HUES6 (cell line): ENCODE results near the gene ADAMTS13.
"Not testable (repeated sequence)": the region's sequence is repeated elsewhere in the genome, so short reads cannot be mapped to it uniquely, and the experiment has no call there.

Experiments used
- H3K27ac ChIP-seq: 2 replicates; pipeline ENCODE4 v1.7.0; 2013; ENCODE audit warnings: low read depth, mild to moderate bottlenecking, low read length, inconsistent platforms
- H3K27me3 ChIP-seq: 2 replicates; pipeline ENCODE4 v1.6.1; 2013; ENCODE audit warnings: low read length; ENCODE audit not compliant: control insufficient read depth, insufficient read depth
- H3K36me3 ChIP-seq: 2 replicates; pipeline ENCODE4 v1.6.1; 2013; ENCODE audit warnings: low read length; ENCODE audit not compliant: control insufficient read depth, insufficient read depth
- H3K4me1 ChIP-seq: 2 replicates; pipeline ENCODE4 v1.6.1; 2013; ENCODE audit warnings: low read length; ENCODE audit not compliant: control insufficient read depth, insufficient read depth
- H3K4me3 ChIP-seq: 2 replicates; pipeline ENCODE4 v1.5.1; 2013; ENCODE audit warnings: low read depth, low read length
- H3K9ac ChIP-seq: one replicate; pipeline ENCODE4 v1.6.1; 2013; ENCODE audit warnings: mild to moderate bottlenecking, low read length
- H3K9me3 ChIP-seq: 2 replicates; pipeline ENCODE4 v1.6.1; 2013; ENCODE audit warnings: low read depth, low read length; ENCODE audit not compliant: control insufficient read depth, insufficient read depth

Gene ADAMTS13

GRCh38 chr9:133382507-133383141 is 39.5 kb upstream of the ADAMTS13 start:
- H3K9me3 ChIP-seq = peaks cover 11% of the 10 kb centered on the region; the same call in 1 of the 2 replicates
- H3K27ac ChIP-seq = no peak overlapping the region
- no peak overlapping the region for H3K9ac ChIP-seq
- 0 out of 2 replicates have a peak, but pooled peaks cover 3% of the 10 kb centered on the region for H3K27me3 ChIP-seq
- H3K36me3 ChIP-seq = no peaks in the 10 kb centered on the region
- no peak overlapping the region for H3K4me3 ChIP-seq
- peaks cover 3% of the 10 kb centered on the region; the same call in 1 of the 2 replicates for H3K4me1 ChIP-seq

GRCh38 chr9:133383438-133383837 is 38.7 kb upstream of the ADAMTS13 start:
- 0 out of 2 replicates have a peak, but pooled peaks cover under 1% of the 10 kb centered on the region for H3K27me3 ChIP-seq
- H3K4me1 ChIP-seq = no peaks in the 10 kb centered on the region; the same call in 1 of the 2 replicates
- no peaks in the 10 kb centered on the region for H3K36me3 ChIP-seq
- H3K4me3 ChIP-seq = no peak overlapping the region
- peaks cover 11% of the 10 kb centered on the region; the same call in 1 of the 2 replicates for H3K9me3 ChIP-seq
- no peak overlapping the region for H3K27ac ChIP-seq
- no peak overlapping the region for H3K9ac ChIP-seq

GRCh38 chr9:133384736-133385321 is 37.3 kb upstream of the ADAMTS13 start:
- no peaks in the 10 kb centered on the region for H3K27me3 ChIP-seq
- no peak overlapping the region for H3K9ac ChIP-seq
- H3K36me3 ChIP-seq = no peaks in the 10 kb centered on the region
- peaks cover 11% of the 10 kb centered on the region; the same call in 1 of the 2 replicates for H3K9me3 ChIP-seq
- no peaks in the 10 kb centered on the region for H3K4me1 ChIP-seq
- H3K4me3 ChIP-seq = no peak overlapping the region
- no peak overlapping the region for H3K27ac ChIP-seq

GRCh38 chr9:133385452-133385851 is 36.7 kb upstream of the ADAMTS13 start:
- Histone ChIP-seq H3K9me3 (peaks cover 15% of the 10 kb centered on the region), H3K4me3 (no peak overlapping the region), H3K4me1 (no peaks in the 10 kb centered on the region), H3K36me3 (no peaks in the 10 kb centered on the region), H3K27me3 (no peaks in the 10 kb centered on the region), H3K27ac (no peak overlapping the region), H3K9ac (no peak overlapping the region)

- Histone ChIP-seq H3K4me3 (no peak overlapping the region), H3K27me3 (no peaks in the 10 kb centered on the region), H3K4me1 (no peaks in the 10 kb centered on the region), H3K9ac (no peak overlapping the region), H3K36me3 (no peaks in the 10 kb centered on the region), H3K27ac (no peak overlapping the region), H3K9me3 (peaks cover 18% of the 10 kb centered on the region)
Observed at GRCh38 chr9:133386338-133386737, 35.8 kb upstream of the ADAMTS13 start.

DNA sequence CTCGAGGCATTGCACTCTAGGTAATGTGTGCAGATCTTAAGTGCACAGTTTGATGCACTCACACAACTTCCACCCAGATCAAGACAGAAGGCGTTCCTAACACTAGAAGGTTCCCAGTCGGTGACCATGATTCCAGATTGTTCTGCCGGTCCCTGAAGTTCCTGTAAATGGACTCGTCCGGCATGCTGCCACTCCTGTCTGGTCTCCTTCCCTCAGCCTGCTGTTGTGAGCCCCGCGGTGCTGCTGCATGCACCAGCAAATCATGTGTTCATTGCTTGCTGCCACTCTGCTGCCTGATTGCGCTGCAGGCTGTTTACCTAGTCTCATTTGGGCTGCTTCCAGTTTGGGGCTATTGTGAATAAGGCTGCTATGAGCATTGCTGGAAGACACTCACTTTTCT is 34.5 kb upstream of the ADAMTS13 start:
- H3K36me3 ChIP-seq = no peaks in the 10 kb centered on the region
- H3K4me3 ChIP-seq = no peak overlapping the region
- H3K9ac ChIP-seq = no peak overlapping the region
- H3K27me3 ChIP-seq = no peaks in the 10 kb centered on the region
- H3K27ac ChIP-seq = no peak overlapping the region
- H3K4me1 ChIP-seq = no peaks in the 10 kb centered on the region
- H3K9me3 ChIP-seq = peaks cover 16% of the 10 kb centered on the region

- Histone ChIP-seq H3K9ac (no peak overlapping the region), H3K9me3 (peaks cover 7% of the 10 kb centered on the region), H3K27ac (no peak overlapping the region), H3K27me3 (peaks cover 5% of the 10 kb centered on the region; the same call in 1 of the 2 replicates), H3K4me1 (no peaks in the 10 kb centered on the region), H3K36me3 (no peaks in the 10 kb centered on the region), H3K4me3 (no peak overlapping the region)
Observed at GRCh38 chr9:133389025-133389557, 33.1 kb upstream of the ADAMTS13 start.

- no peaks in the 10 kb centered on the region for H3K4me1 ChIP-seq
- H3K27ac ChIP-seq = no peak overlapping the region
- no peak overlapping the region for H3K4me3 ChIP-seq
- H3K36me3 ChIP-seq = no peaks in the 10 kb centered on the region
- H3K9me3 ChIP-seq = peaks cover 7% of the 10 kb centered on the region
- H3K9ac ChIP-seq = no peak overlapping the region
- peaks cover 5% of the 10 kb centered on the region; the same call in 1 of the 2 replicates for H3K27me3 ChIP-seq
Observed at GRCh38 chr9:133389562-133389961, 32.6 kb upstream of the ADAMTS13 start.

DNA sequence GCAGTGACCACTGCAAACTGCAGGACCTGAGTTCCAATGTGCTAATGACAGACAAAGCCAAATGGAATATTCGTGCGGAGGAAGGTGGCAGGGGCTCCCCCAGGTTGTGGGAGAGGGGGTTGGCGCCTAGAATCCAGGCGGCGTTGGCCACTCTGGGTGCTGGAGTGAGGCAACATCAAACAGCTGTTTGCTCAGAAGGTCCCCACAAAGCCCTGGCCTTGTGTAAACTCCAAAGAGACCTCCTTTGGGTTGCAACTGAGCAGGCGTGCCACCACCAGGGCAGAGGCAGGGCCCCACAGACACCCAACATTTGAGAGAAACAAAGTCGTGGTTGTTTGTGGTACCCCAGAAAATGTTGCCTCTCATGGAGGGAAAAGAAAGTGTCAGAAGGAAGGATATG is 31.5 kb upstream of the ADAMTS13 start:
- H3K9me3 ChIP-seq = peaks cover 7% of the 10 kb centered on the region

DNA sequence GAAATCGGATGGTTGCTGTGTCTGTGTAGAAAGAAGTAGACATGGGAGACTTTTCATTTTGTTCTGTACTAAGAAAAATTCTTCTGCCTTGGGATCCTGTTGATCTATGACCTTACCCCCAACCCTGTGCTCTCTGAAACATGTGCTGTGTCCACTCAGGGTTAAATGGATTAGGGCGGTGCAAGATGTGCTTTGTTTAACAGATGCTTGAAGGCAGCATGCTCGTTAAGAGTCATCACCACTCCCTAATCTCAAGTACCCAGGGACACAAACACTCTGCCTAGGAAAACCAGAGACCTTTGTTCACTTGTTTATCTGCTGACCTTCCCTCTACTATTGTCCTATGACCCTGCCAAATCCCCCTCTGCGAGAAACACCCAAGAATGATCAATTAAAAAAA is 30.7 kb upstream of the ADAMTS13 start:
- not testable (repeated sequence) for H3K9ac ChIP-seq, H3K27me3 ChIP-seq, H3K9me3 ChIP-seq, H3K4me3 ChIP-seq, H3K27ac ChIP-seq, H3K36me3 ChIP-seq, H3K4me1 ChIP-seq

More for the DNA sequence above, 31.5 kb upstream of the ADAMTS13 start:
- peaks cover 5% of the 10 kb centered on the region; the same call in 1 of the 2 replicates for H3K27me3 ChIP-seq
- H3K4me3 ChIP-seq = no peak overlapping the region
- no peak overlapping the region for H3K27ac ChIP-seq
- H3K36me3 ChIP-seq = no peaks in the 10 kb centered on the region
- no peak overlapping the region for H3K9ac ChIP-seq
- no peaks in the 10 kb centered on the region for H3K4me1 ChIP-seq

DNA sequence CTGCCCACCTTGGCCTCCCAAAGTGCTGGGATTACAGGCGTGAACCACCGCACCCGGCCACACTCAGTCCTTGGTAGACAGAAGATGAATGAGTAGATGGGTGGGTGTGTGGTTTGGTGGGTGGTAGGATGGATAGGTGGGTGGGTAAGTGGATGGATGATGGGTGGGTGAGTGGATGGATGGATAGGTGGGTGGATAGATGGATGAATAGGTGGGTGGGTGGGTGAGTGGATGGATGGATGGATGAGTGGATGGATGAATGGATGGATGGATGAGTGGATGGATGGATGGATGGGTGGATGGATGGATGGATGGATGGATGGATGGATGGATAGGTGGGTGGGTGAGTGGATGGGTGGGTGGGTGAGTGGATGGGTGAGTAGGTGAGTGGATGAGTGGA is 29.9 kb upstream of the ADAMTS13 start:
- not testable (repeated sequence) for H3K27me3 ChIP-seq, H3K9ac ChIP-seq, H3K36me3 ChIP-seq, H3K4me1 ChIP-seq, H3K9me3 ChIP-seq, H3K4me3 ChIP-seq, H3K27ac ChIP-seq
